ENCODE data around the gene COL9A3. TPM values are rescaled to one million over a fixed set of nuclear protein-coding genes. Genes with fewer than 3 reads are reported as not detected.

COL9A3 gene
- total and polyA plus RNA-seq, 2 donors = 4.1 to 7.0 TPM

DNA sequence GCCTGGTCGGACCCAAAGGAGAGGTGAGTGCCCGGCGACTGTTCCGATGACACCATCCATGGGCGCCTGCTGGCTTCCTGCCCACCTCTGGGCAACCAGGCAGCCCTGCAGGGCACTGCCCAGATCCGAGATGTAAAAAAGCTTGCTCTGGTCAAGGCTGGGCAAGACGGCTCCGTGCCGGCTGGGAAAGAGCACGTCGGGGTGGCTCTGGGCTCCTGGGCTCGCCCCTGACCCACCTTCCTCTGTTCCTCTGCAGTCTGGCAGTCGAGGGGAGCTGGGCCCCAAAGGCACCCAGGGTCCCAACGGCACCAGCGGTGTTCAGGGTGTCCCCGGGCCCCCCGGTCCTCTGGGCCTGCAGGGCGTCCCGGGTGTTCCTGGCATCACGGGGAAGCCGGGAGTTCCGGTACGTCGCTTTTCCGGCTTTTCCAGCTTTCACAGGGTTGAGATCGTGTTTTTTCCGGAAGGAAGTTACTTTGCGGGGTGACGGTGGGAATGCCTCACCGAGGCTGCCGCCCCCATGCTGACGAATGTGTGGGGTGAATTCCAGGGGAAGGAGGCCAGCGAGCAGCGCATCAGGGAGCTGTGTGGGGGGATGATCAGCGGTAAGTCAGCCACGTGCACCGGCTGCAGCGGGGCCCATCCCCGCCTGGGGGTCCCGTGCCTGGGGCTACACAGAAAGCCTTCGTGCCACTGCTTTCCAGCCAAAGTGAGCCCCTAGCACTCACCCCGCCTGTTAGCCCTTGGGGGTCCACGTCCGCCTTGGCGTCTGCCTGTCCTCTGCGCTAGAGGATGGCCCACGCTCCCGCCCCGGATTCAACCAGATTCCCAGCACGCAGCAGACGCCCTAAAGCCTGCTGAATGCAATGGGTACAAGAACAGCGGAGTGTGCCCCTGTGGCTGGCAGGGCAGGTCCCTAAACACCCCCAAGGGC lies 19.3 kb downstream of the COL9A3 start:
- no peak for DNase-seq (ENCODE audit: low read depth in 6 of 9, low spot score in 9 of 9)
- 85% methylated on average over 52 of the region's 52 CpGs for WGBS
- H3K36me3 ChIP-seq (ENCODE audit: control insufficient read depth in 2 of 2, insufficient read depth in 2 of 2, low read length in 1 of 2) = peaks cover 0 to 2% of the 10 kb centered on the region in 2 donors
- H3K27me3 ChIP-seq (ENCODE audit: control insufficient read depth in 2 of 2, insufficient read depth in 1 of 2, low read length in 1 of 2) = peaks cover 0 to 11% of the 10 kb centered on the region in 2 donors
- H3K27ac ChIP-seq (ENCODE audit: low read depth in 1 of 2, low read length in 1 of 2) = no peak overlapping the region
- H3K4me1 ChIP-seq (ENCODE audit: control insufficient read depth in 2 of 2, insufficient read depth in 2 of 2, low read length in 2 of 2) = peaks cover 0 to 23% of the 10 kb centered on the region in 2 donors
- H3K9me3 ChIP-seq (ENCODE audit: control insufficient read depth in 2 of 2, insufficient read depth in 1 of 2, low read length in 1 of 2) = no peaks in the 10 kb centered on the region
- H3K4me3 ChIP-seq (ENCODE audit: low read length in 2 of 2) = no peak overlapping the region

DNA sequence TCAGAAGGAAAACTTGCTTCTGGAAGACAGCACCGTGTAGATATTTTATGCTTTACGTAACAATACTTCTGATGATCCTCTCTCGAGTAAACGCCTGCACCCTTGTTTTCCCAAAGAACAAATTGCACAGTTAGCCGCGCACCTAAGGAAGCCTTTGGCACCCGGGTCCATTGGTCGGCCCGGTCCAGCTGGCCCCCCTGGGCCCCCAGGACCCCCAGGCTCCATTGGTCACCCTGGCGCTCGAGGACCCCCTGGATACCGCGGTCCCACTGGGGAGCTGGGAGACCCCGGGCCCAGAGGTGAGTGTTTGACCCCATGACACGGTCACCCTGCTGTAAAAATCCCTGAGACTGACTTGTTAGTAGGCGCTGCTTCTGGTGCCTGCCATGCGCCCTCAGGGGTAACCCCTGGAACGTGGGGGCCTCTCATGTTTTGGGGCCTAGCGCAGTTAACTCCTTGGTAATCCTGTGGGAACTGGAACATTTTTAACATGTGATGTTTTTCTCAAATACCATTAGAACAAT lies 20.2 kb downstream of the COL9A3 start:
- Histone ChIP-seq H3K27me3 (ENCODE audit: control insufficient read depth in 2 of 2, insufficient read depth in 1 of 2, low read length in 1 of 2) (peaks cover 0 to 11% of the 10 kb centered on the region in 2 donors), H3K36me3 (ENCODE audit: control insufficient read depth in 2 of 2, insufficient read depth in 2 of 2, low read length in 1 of 2) (peaks cover 0 to 3% of the 10 kb centered on the region in 2 donors), H3K9me3 (ENCODE audit: control insufficient read depth in 2 of 2, insufficient read depth in 1 of 2, low read length in 1 of 2) (no peaks in the 10 kb centered on the region), H3K27ac (ENCODE audit: low read depth in 1 of 2, low read length in 1 of 2) (no peak overlapping the region), H3K4me1 (ENCODE audit: control insufficient read depth in 2 of 2, insufficient read depth in 2 of 2, low read length in 2 of 2) (peaks cover 0 to 20% of the 10 kb centered on the region in 2 donors), H3K4me3 (ENCODE audit: low read length in 2 of 2) (no peak overlapping the region)
- no peak for DNase-seq (ENCODE audit: low read depth in 6 of 9, low spot score in 9 of 9)
- WGBS = 97% methylated on average over 19 of the region's 19 CpGs

DNA sequence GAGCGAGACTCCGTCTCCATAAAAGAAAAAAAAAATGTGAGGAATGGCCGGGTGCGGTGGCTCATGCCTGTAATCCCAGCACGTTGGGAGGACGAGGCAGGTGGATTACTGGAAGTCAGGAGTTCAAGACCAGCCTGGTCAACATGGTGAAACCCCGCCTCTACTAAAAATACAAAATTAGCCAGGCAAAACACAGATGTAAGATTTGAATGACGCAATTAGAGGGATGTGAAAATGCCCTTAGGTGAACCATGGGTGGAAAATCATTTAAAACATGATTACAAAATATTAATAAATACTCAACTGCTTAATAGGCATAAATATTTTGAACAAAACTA lies 20.9 kb downstream of the COL9A3 start:
- peaks cover 0 to 3% of the 10 kb centered on the region in 2 donors for H3K36me3 ChIP-seq (ENCODE audit: control insufficient read depth in 2 of 2, insufficient read depth in 2 of 2, low read length in 1 of 2)
- peaks cover 0 to 11% of the 10 kb centered on the region in 2 donors for H3K27me3 ChIP-seq (ENCODE audit: control insufficient read depth in 2 of 2, insufficient read depth in 1 of 2, low read length in 1 of 2)
- H3K9me3 ChIP-seq (ENCODE audit: control insufficient read depth in 2 of 2, insufficient read depth in 1 of 2, low read length in 1 of 2) = no peaks in the 10 kb centered on the region
- no peak overlapping the region for H3K4me3 ChIP-seq (ENCODE audit: low read length in 2 of 2)
- no peak for DNase-seq (ENCODE audit: low read depth in 6 of 9, low spot score in 9 of 9)
- H3K4me1 ChIP-seq (ENCODE audit: control insufficient read depth in 2 of 2, insufficient read depth in 2 of 2, low read length in 2 of 2) = peaks cover 0 to 12% of the 10 kb centered on the region in 2 donors
- no peak overlapping the region for H3K27ac ChIP-seq (ENCODE audit: low read depth in 1 of 2, low read length in 1 of 2)
- WGBS = 97% methylated on average over 8 of the region's 8 CpGs

DNA sequence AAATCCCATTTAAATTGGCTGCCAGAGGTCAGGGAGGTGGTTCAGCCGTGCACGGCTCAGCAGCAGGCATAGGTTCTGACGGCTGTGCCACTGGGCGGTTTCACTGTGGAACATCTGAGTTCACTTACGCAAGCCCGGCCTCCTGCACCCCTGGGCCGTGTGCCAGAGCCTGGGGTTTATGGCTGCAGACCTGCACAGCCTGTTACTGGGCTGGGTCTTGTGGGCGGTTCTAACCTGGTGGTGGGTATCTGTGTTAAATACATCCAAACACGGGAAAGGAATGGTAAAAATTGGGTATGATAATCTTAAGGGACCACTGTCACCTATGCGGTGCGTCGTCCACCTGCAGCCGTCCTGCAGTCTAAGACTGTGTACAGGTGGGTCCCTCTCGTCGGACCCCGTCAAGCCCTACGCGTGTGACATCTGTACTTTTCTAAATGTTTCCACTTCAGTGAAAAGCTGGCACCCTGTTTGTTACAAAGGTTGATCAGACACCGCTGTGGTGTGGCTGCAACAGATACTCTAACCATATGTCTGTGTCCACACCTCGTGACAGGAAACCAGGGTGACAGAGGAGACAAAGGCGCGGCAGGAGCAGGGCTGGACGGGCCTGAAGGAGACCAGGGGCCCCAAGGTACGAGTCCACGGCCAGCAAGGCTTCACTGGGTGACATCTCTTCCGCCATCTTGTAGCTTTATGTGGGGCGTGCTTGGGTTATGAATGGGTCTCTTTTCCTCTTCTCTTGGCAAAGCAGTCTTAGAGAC lies 21.5 kb downstream of the COL9A3 start:
- H3K4me1 ChIP-seq (ENCODE audit: control insufficient read depth in 2 of 2, insufficient read depth in 2 of 2, low read length in 2 of 2) = peaks cover 0 to 8% of the 10 kb centered on the region in 2 donors
- WGBS = 90% methylated on average over 27 of the region's 27 CpGs
- H3K9me3 ChIP-seq (ENCODE audit: control insufficient read depth in 2 of 2, insufficient read depth in 1 of 2, low read length in 1 of 2) = no peaks in the 10 kb centered on the region
- no peak for DNase-seq (ENCODE audit: low read depth in 6 of 9, low spot score in 9 of 9)
- peaks cover 0 to 3% of the 10 kb centered on the region in 2 donors for H3K36me3 ChIP-seq (ENCODE audit: control insufficient read depth in 2 of 2, insufficient read depth in 2 of 2, low read length in 1 of 2)
- H3K27ac ChIP-seq (ENCODE audit: low read depth in 1 of 2, low read length in 1 of 2) = no peak overlapping the region
- H3K27me3 ChIP-seq (ENCODE audit: control insufficient read depth in 2 of 2, insufficient read depth in 1 of 2, low read length in 1 of 2) = peaks cover 0 to 11% of the 10 kb centered on the region in 2 donors
- no peak overlapping the region for H3K4me3 ChIP-seq (ENCODE audit: low read length in 2 of 2)

- no peak overlapping the region for H3K4me3 ChIP-seq (ENCODE audit: low read length in 2 of 2)
- peaks cover 0 to 7% of the 10 kb centered on the region in 2 donors for H3K36me3 ChIP-seq (ENCODE audit: control insufficient read depth in 2 of 2, insufficient read depth in 2 of 2, low read length in 1 of 2)
- H3K9me3 ChIP-seq (ENCODE audit: control insufficient read depth in 2 of 2, insufficient read depth in 1 of 2, low read length in 1 of 2) = no peaks in the 10 kb centered on the region
- peaks cover 0 to 11% of the 10 kb centered on the region in 2 donors for H3K27me3 ChIP-seq (ENCODE audit: control insufficient read depth in 2 of 2, insufficient read depth in 1 of 2, low read length in 1 of 2)
- 97% methylated on average over 8 of the region's 8 CpGs for WGBS
- H3K4me1 ChIP-seq (ENCODE audit: control insufficient read depth in 2 of 2, insufficient read depth in 2 of 2, low read length in 2 of 2) = peaks cover 0 to 8% of the 10 kb centered on the region in 2 donors
- no peak overlapping the region for H3K27ac ChIP-seq (ENCODE audit: low read depth in 1 of 2, low read length in 1 of 2)
- no peak for DNase-seq (ENCODE audit: low read depth in 6 of 9, low spot score in 9 of 9)
Observed at GRCh38 chr20:62839261-62839660, 22.4 kb downstream of the COL9A3 start.

GRCh38 chr20:62839816-62840215 lies 23.0 kb downstream of the COL9A3 start:
- 97% methylated on average over 11 of the region's 11 CpGs for WGBS
- Histone ChIP-seq H3K27ac (ENCODE audit: low read depth in 1 of 2, low read length in 1 of 2) (no peak overlapping the region), H3K36me3 (ENCODE audit: control insufficient read depth in 2 of 2, insufficient read depth in 2 of 2, low read length in 1 of 2) (peaks cover under 1 to 7% of the 10 kb centered on the region in 2 donors), H3K9me3 (ENCODE audit: control insufficient read depth in 2 of 2, insufficient read depth in 1 of 2, low read length in 1 of 2) (no peaks in the 10 kb centered on the region), H3K27me3 (ENCODE audit: control insufficient read depth in 2 of 2, insufficient read depth in 1 of 2, low read length in 1 of 2) (peaks cover 0 to 11% of the 10 kb centered on the region in 2 donors), H3K4me1 (ENCODE audit: control insufficient read depth in 2 of 2, insufficient read depth in 2 of 2, low read length in 2 of 2) (peaks cover 0 to 8% of the 10 kb centered on the region in 2 donors), H3K4me3 (ENCODE audit: low read length in 2 of 2) (no peak overlapping the region)
- no peak for DNase-seq (ENCODE audit: low read depth in 6 of 9, low spot score in 9 of 9)

GRCh38 chr20:62840244-62841197 lies 23.7 kb downstream of the COL9A3 start:
- H3K27me3 ChIP-seq (ENCODE audit: control insufficient read depth in 2 of 2, insufficient read depth in 1 of 2, low read length in 1 of 2) = peaks cover 0 to 11% of the 10 kb centered on the region in 2 donors
- peaks cover 5 to 10% of the 10 kb centered on the region in 2 donors for H3K36me3 ChIP-seq (ENCODE audit: control insufficient read depth in 2 of 2, insufficient read depth in 2 of 2, low read length in 1 of 2)
- no peak for DNase-seq (ENCODE audit: low read depth in 6 of 9, low spot score in 9 of 9)
- H3K4me3 ChIP-seq (ENCODE audit: low read length in 2 of 2) = no peak overlapping the region
- peaks cover 0 to 8% of the 10 kb centered on the region in 2 donors for H3K4me1 ChIP-seq (ENCODE audit: control insufficient read depth in 2 of 2, insufficient read depth in 2 of 2, low read length in 2 of 2)
- no peaks in the 10 kb centered on the region for H3K9me3 ChIP-seq (ENCODE audit: control insufficient read depth in 2 of 2, insufficient read depth in 1 of 2, low read length in 1 of 2)
- H3K27ac ChIP-seq (ENCODE audit: low read depth in 1 of 2, low read length in 1 of 2) = no peak overlapping the region
- WGBS = 96% methylated on average over 45 of the region's 45 CpGs

DNA sequence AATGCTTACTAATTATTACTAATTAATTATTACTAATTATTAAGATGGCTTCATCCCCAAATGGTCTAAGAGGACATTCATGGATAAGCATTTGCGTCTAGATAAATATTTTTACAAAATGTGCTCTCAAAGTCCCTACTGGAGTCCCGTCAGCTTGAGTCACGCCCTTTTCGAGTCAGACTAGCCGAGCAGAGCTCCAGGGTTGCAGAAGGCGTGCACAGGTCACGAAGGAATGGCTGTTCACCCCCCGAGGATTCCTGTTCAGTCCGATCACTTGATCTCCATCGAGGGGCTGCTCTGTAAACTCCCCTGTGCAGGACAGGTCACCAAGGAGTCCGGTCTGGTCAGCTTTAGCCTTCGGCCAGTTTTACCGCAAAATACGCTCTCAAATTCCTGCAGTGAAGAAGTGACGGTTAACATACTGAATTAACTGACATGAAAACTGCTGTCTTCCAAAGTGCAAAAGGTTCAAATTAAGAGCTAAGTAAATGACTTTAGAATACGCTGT lies 24.9 kb downstream of the COL9A3 start:
- 96% methylated on average over 16 of the region's 16 CpGs for WGBS
- H3K27ac ChIP-seq (ENCODE audit: low read depth in 1 of 2, low read length in 1 of 2) = no peak overlapping the region
- no peaks in the 10 kb centered on the region for H3K4me1 ChIP-seq (ENCODE audit: control insufficient read depth in 2 of 2, insufficient read depth in 2 of 2, low read length in 2 of 2)
- H3K36me3 ChIP-seq (ENCODE audit: control insufficient read depth in 2 of 2, insufficient read depth in 2 of 2, low read length in 1 of 2) = peaks cover 15 to 19% of the 10 kb centered on the region in 2 donors
- H3K9me3 ChIP-seq (ENCODE audit: control insufficient read depth in 2 of 2, insufficient read depth in 1 of 2, low read length in 1 of 2) = no peaks in the 10 kb centered on the region
- H3K27me3 ChIP-seq (ENCODE audit: control insufficient read depth in 2 of 2, insufficient read depth in 1 of 2, low read length in 1 of 2) = no peaks in the 10 kb centered on the region
- no peak overlapping the region for H3K4me3 ChIP-seq (ENCODE audit: low read length in 2 of 2)
- no peak for DNase-seq (ENCODE audit: low read depth in 6 of 9, low spot score in 9 of 9)
